A549 (cell line): ENCODE measurements around the gene AP3S2. TPM values are rescaled to one million over a fixed set of nuclear protein-coding genes. Genes with fewer than 3 reads are reported as not detected.

Source experiments
- ATAC-seq, 2 experiments: fragments of 200-7000 bp in 1 of 2; fragments of >200 bp in 1 of 2; cut with Nextera tagmentation in 1 of 2; cut with Tn5 transposase in 1 of 2; 3 replicates each; pipeline versions ENCODE4 v1.8.0 to v1.9.1; 2018 to 2020; ENCODE audit warnings: mild to moderate bottlenecking in 1 of 2, moderate library complexity in 1 of 2
- CTCF ChIA-PET: fragments of 300-600 bp; sonication (Branson Sonifier 250); formaldehyde crosslinking; extraction: SDS; loops from one replicate; lab custom pipeline; 2021; ENCODE audit warnings: antibody characterized with exemption, inconsistent platforms; lab: Yijun Ruan, JAX
- POLR2A ChIA-PET: fragments of 350-600 bp; formaldehyde crosslinking; extraction: SDS; loops from one replicate; lab custom pipeline; 2021; ENCODE audit warnings: antibody characterized with exemption, inconsistent platforms; lab: Yijun Ruan, JAX
- DNase-seq, 2 experiments: peaks; one replicate each; pipeline versions ENCODE4 v3.0.0 to v3.0.0-alpha.2; 2011 to 2016; ENCODE audit warnings: low read depth in 1 of 2, low spot score in 1 of 2
- FAIRE-seq: peaks from 2 replicates; lab custom pipeline; 2011; peaks lifted over from hg19 to GRCh38; lab: Jason Lieb, UNC
- H3K27ac ChIP-seq, 2 experiments: fragments of >200 bp; sonication (Bioruptor Twin); formaldehyde crosslinking; 3 replicates each; pipeline ENCODE4 v1.5.1; 2016 to 2017
- H3K4me1 ChIP-seq: fragments of >200 bp; sonication (Bioruptor Twin); formaldehyde crosslinking; 3 replicates; pipeline ENCODE4 v1.6.1; 2016
- H3K4me2 ChIP-seq: fragments of >200 bp; sonication (Bioruptor Twin); formaldehyde crosslinking; 3 replicates; pipeline ENCODE4 v1.6.1; 2016
- H3K4me3 ChIP-seq: fragments of >200 bp; sonication (Bioruptor Twin); formaldehyde crosslinking; 3 replicates; pipeline ENCODE4 v1.5.1; 2016
- H3K9me3 ChIP-seq: fragments of >200 bp; sonication (Bioruptor Twin); formaldehyde crosslinking; 3 replicates; pipeline ENCODE4 v1.6.1; 2016
- CBX2 ChIP-seq: fragments of 200-600 bp; sonication (generic); IDR thresholded peaks from 2 replicates; pipeline ENCODE4 v1.6.1; 2016; ENCODE audit warnings: low read depth, mild to moderate bottlenecking, borderline replicate concordance
- EHF ChIP-seq: fragments of 250-450 bp; sonication (Bioruptor Pico); IDR thresholded peaks from 2 replicates; pipeline ENCODE4 v1.5.0; 2020; ENCODE audit warnings: mild to moderate bottlenecking
- EHMT2 ChIP-seq: fragments of 200-600 bp; sonication (generic); IDR thresholded peaks from 2 replicates; pipeline ENCODE4 v1.6.1; 2016; ENCODE audit warnings: antibody characterized with exemption, low read depth, mild to moderate bottlenecking, moderate library complexity
- EP300 ChIP-seq, 2 experiments: fragments of >200 bp; sonication (Bioruptor Twin); formaldehyde crosslinking; IDR thresholded peaks; 2 replicates in 1 of 2; 3 replicates in 1 of 2; pipeline ENCODE4 v1.6.1; 2016 to 2017
- ESRRA ChIP-seq: fragments of 150-350 bp; IDR thresholded peaks from 2 replicates; pipeline ENCODE4 v1.6.1; 2014; ENCODE audit warnings: mild to moderate bottlenecking, low read length, borderline replicate concordance
- FOSB ChIP-seq: fragments of 250-450 bp; sonication (Bioruptor Pico); IDR thresholded peaks from 2 replicates; pipeline ENCODE4 v1.5.0; 2020; ENCODE audit warnings: mild to moderate bottlenecking, moderate library complexity
- FOSL2 ChIP-seq, 2 experiments: fragments of 450-650 bp in 1 of 2; fragments of >200 bp in 1 of 2; sonication (Bioruptor Twin) in 1 of 2; formaldehyde crosslinking; IDR thresholded peaks; 2 replicates each; pipeline versions ENCODE4 v1.5.0 to v1.6.1; 2016 to 2020; ENCODE audit warnings: mild to moderate bottlenecking in 1 of 2, moderate library complexity in 1 of 2
- HEYL ChIP-seq: fragments of 250-450 bp; sonication (Bioruptor Pico); IDR thresholded peaks from 2 replicates; pipeline ENCODE4 v1.8.0; 2021; ENCODE audit warnings: mild to moderate bottlenecking, moderate library complexity
- HMGXB4 ChIP-seq: fragments of 250-450 bp; sonication (Bioruptor Pico); IDR thresholded peaks from 2 replicates; pipeline ENCODE4 v1.5.0; 2021; ENCODE audit warnings: mild to moderate bottlenecking, moderate library complexity, borderline replicate concordance
- HOXB5 ChIP-seq: fragments of 250-450 bp; sonication (Bioruptor Pico); IDR thresholded peaks from 2 replicates; pipeline ENCODE4 v1.5.0; 2020; ENCODE audit warnings: mild to moderate bottlenecking, moderate library complexity
- JUN ChIP-seq, 2 experiments: fragments of >200 bp; sonication (Bioruptor Twin); formaldehyde crosslinking; IDR thresholded peaks; 2 replicates in 1 of 2; 3 replicates in 1 of 2; pipeline ENCODE4 v1.6.1; 2016 to 2017
- KDM5A ChIP-seq: fragments of 200-600 bp; sonication (generic); IDR thresholded peaks from 2 replicates; pipeline ENCODE4 v1.6.1; 2016; ENCODE audit warnings: antibody characterized with exemption, mild to moderate bottlenecking
- MAFK ChIP-seq: fragments of 450-650 bp; IDR thresholded peaks from 2 replicates; pipeline ENCODE4 v1.6.1; 2014; ENCODE audit not compliant: partially characterized antibody
- NPAS2 ChIP-seq: fragments of 250-450 bp; sonication (Bioruptor Pico); IDR thresholded peaks from 2 replicates; pipeline ENCODE4 v1.8.0; 2022; ENCODE audit warnings: mild to moderate bottlenecking, moderate library complexity, borderline replicate concordance
- PHF8 ChIP-seq: fragments of 200-600 bp; sonication (generic); IDR thresholded peaks from 2 replicates; pipeline ENCODE4 v1.6.1; 2016; ENCODE audit warnings: low read depth, mild to moderate bottlenecking, antibody characterized with exemption, moderate library complexity, borderline replicate concordance
- POLR2AphosphoS2 ChIP-seq: conservative IDR thresholded peaks from 2 replicates; pipeline ENCODE4 v1.6.1; 2012; ENCODE audit warnings: low read length, improper control_type of control experiment, inconsistent platforms
- RAD21 ChIP-seq, 2 experiments: fragments of >200 bp in 1 of 2; sonication (Bioruptor Twin) in 1 of 2; formaldehyde crosslinking in 1 of 2; IDR thresholded peaks in 1 of 2; conservative IDR thresholded peaks in 1 of 2; 2 replicates in 1 of 2; 3 replicates in 1 of 2; pipeline ENCODE4 v1.6.1; 2012 to 2018; ENCODE audit warnings: inconsistent platforms in 1 of 2
- RCOR1 ChIP-seq: fragments of 150-350 bp; IDR thresholded peaks from 2 replicates; pipeline ENCODE4 v1.6.1; 2014; ENCODE audit warnings: antibody characterized with exemption, low read length, low read depth
- REST ChIP-seq: fragments of 200-600 bp; sonication (generic); IDR thresholded peaks from 2 replicates; pipeline ENCODE4 v1.6.1; 2016; ENCODE audit warnings: antibody characterized with exemption, mild to moderate bottlenecking, moderate library complexity
- RNF2 ChIP-seq: fragments of 200-600 bp; sonication (generic); IDR thresholded peaks from 2 replicates; pipeline ENCODE4 v1.6.1; 2016; ENCODE audit warnings: low read depth, mild to moderate bottlenecking, antibody characterized with exemption, moderate library complexity, borderline replicate concordance
- SMC3 ChIP-seq: fragments of >200 bp; sonication (Bioruptor Twin); formaldehyde crosslinking; IDR thresholded peaks from 3 replicates; pipeline ENCODE4 v1.6.1; 2018; ENCODE audit warnings: inconsistent platforms
- SREBF2 ChIP-seq: fragments of 450-650 bp; IDR thresholded peaks from 2 replicates; pipeline ENCODE4 v1.6.1; 2014; ENCODE audit warnings: mild to moderate bottlenecking, moderate library complexity
- TFCP2L1 ChIP-seq: fragments of 250-450 bp; sonication (Bioruptor Pico); IDR thresholded peaks from 2 replicates; pipeline ENCODE4 v1.5.0; 2021; ENCODE audit warnings: mild to moderate bottlenecking
- ZFP36 ChIP-seq: fragments of 450-650 bp; IDR thresholded peaks from 2 replicates; pipeline ENCODE4 v1.6.1; 2014; ENCODE audit warnings: borderline replicate concordance; ENCODE audit not compliant: partially characterized antibody
- ZNF302 ChIP-seq: fragments of 250-450 bp; sonication (Bioruptor Pico); IDR thresholded peaks from 2 replicates; pipeline ENCODE4 v1.9.0; 2021; ENCODE audit warnings: inconsistent platforms, mild to moderate bottlenecking, moderate library complexity
- ZSCAN20 ChIP-seq: fragments of 250-450 bp; sonication (Bioruptor Pico); IDR thresholded peaks from 2 replicates; pipeline ENCODE4 v1.8.0; 2022; ENCODE audit warnings: mild to moderate bottlenecking, moderate library complexity
- WGBS: methylation state at CpG from one replicate; pipeline ENCODE4 v1.1.6; 2017; ENCODE audit errors: missing lambda C conversion rate; 5-methylcytosine and 5-hydroxymethylcytosine counted together
- polyA minus RNA-seq: library from RNA; depleted of rRNA, polyadenylated mRNA; stranded (reverse); fragments of >200 nt; gene quantifications from 2 replicates; pipeline ENCODE4 v1.2.3, GENCODE V29; 2011; rRNA and poly(A)+ RNA removed
- polyA plus RNA-seq, 4 experiments: library from polyadenylated mRNA; depleted of rRNA in 3 of 4; stranded (reverse); fragments of >200 nt; fragmentation: RNase III in 1 of 4; extraction: RNeasy Plus Mini Kit Qiagen cat#74134 plus additional on column Dnase treatment in 1 of 4; gene quantifications; 2 replicates in 3 of 4; 3 replicates in 1 of 4; pipeline ENCODE4 v1.2.3, GENCODE V29; 2011 to 2017
- TF ChIP-seq, protein P1 (sequence below): fragments of >200 bp; sonication (Bioruptor Twin); formaldehyde crosslinking; IDR thresholded peaks from 3 replicates; pipeline ENCODE4 v1.5.1; 2016
- TF ChIP-seq, protein P2 (sequence below): IDR thresholded peaks from 2 replicates; pipeline ENCODE4 v1.6.1; 2012
- TF ChIP-seq, protein P3 (sequence below): fragments of 450-650 bp; IDR thresholded peaks from 2 replicates; pipeline ENCODE4 v1.6.1; 2014; ENCODE audit warnings: antibody characterized with exemption

Gene AP3S2
- 56.7 and 85.9 TPM in 2 replicates for polyA plus RNA-seq (2011; rRNA removed)
- 12.0 and 16.5 TPM in 2 replicates for polyA plus RNA-seq (2012; cell fraction: cytosol; rRNA removed)
- 10.1 and 13.5 TPM in 2 replicates for polyA plus RNA-seq (2012; cell fraction: nucleus; rRNA removed)
- 85.1 to 95.0 TPM (median 91.7 TPM) in 3 replicates for polyA plus RNA-seq (2017; fragmentation: RNase III; extraction: RNeasy Plus Mini Kit Qiagen cat#74134 plus additional on column Dnase treatment)
- polyA minus RNA-seq = 55.1 and 58.0 TPM in 2 replicates

- WGBS = under 1% methylated on average over 60 of the region's 62 CpGs
- Histone ChIP-seq H3K9me3 (no peaks in the 10 kb centered on the region), H3K4me2 (peak within 1 kb of the TSS; percentile 98), H3K4me3 (peak within 1 kb of the TSS; percentile 87), H3K27ac (peak within 1 kb of the TSS; percentile 89 to 92), H3K4me1 (peaks cover 14% of the 10 kb centered on the region; the same call in 2 of the 3 replicates)
- peak; percentile 97 for FAIRE-seq
- DNase-seq = peak; percentile 91 to 98
- peak; percentile 95 to 97 for ATAC-seq
- POLR2A ChIA-PET = interaction anchor here (0.5 to 1.8 kb wide), 22 partner anchors 12 to 340 kb away, joined by 3 to 11 read pairs (median 4); partner anchors contain the start of genes ANPEP, ARPIN, CIB1 and IDH2
- CTCF ChIA-PET = interaction anchor here (0.5 to 11.1 kb wide), 21 partner anchors 16 to 355 kb away, joined by 3 to 239 read pairs (median 4); partner anchors contain the start of genes CIB1, GDPGP1 and MESP1
- TF ChIP-seq JUN (IDR thresholded peaks at IDR 0.05) (peak; percentile 80 to 96; a peak in 4 of 5 replicates), FOSL2 (IDR thresholded peaks at IDR 0.05) (no peak), FOSL2 (CRISPR knock-in tag; IDR thresholded peaks at IDR 0.05) (peak; percentile 67), SMC3 (peak; percentile 44), ZNF302 (CRISPR knock-in tag) (no peak), RCOR1 (peak; percentile 53; the same call in 1 of the 2 replicates), MAFK (peak; percentile 32), ZFP36 (no peak), POLR2AphosphoS2 (no peak), SREBF2 (no peak), NPAS2 (CRISPR knock-in tag) (no peak), CBX2 (no peak), EP300 (IDR thresholded peaks at IDR 0.05) (no peak; a peak in 1 of 5 replicates), EHMT2 (no peak), HMGXB4 (CRISPR knock-in tag) (no peak; the same call in 1 of the 2 replicates), ESRRA (no peak), FOSB (CRISPR knock-in tag) (no peak), RNF2 (0 out of 2 replicates have a peak, but pooled peaks have one; percentile 46), PHF8 (no peak; the same call in 1 of the 2 replicates), REST (no peak; the same call in 1 of the 2 replicates), TFCP2L1 (CRISPR knock-in tag) (0 out of 2 replicates have a peak, but pooled peaks have one; percentile 11), HEYL (no peak), RAD21 (conservative IDR thresholded peaks at IDR 0.05 in 1 of 2, IDR thresholded peaks at IDR 0.05 in 1 of 2) (peak; percentile 6 to 46; a peak in 3 of 5 replicates), EHF (CRISPR knock-in tag) (no peak), ZSCAN20 (CRISPR knock-in tag) (no peak), KDM5A (peak; percentile 61), HOXB5 (CRISPR knock-in tag) (0 out of 2 replicates have a peak, but pooled peaks have one; percentile 27)
- TF ChIP-seq, protein P1, sequence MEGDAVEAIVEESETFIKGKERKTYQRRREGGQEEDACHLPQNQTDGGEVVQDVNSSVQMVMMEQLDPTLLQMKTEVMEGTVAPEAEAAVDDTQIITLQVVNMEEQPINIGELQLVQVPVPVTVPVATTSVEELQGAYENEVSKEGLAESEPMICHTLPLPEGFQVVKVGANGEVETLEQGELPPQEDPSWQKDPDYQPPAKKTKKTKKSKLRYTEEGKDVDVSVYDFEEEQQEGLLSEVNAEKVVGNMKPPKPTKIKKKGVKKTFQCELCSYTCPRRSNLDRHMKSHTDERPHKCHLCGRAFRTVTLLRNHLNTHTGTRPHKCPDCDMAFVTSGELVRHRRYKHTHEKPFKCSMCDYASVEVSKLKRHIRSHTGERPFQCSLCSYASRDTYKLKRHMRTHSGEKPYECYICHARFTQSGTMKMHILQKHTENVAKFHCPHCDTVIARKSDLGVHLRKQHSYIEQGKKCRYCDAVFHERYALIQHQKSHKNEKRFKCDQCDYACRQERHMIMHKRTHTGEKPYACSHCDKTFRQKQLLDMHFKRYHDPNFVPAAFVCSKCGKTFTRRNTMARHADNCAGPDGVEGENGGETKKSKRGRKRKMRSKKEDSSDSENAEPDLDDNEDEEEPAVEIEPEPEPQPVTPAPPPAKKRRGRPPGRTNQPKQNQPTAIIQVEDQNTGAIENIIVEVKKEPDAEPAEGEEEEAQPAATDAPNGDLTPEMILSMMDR = no peak
- TF ChIP-seq, protein P2, sequence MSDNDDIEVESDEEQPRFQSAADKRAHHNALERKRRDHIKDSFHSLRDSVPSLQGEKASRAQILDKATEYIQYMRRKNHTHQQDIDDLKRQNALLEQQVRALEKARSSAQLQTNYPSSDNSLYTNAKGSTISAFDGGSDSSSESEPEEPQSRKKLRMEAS = peak; percentile 98
- TF ChIP-seq, protein P3, sequence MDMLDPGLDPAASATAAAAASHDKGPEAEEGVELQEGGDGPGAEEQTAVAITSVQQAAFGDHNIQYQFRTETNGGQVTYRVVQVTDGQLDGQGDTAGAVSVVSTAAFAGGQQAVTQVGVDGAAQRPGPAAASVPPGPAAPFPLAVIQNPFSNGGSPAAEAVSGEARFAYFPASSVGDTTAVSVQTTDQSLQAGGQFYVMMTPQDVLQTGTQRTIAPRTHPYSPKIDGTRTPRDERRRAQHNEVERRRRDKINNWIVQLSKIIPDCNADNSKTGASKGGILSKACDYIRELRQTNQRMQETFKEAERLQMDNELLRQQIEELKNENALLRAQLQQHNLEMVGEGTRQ = no peak
Measured at GRCh38 chr15:89893696-89894447, at the start of gene AP3S2. AP3S2 (minus strand) TSS chr15:89893994; CDS start chr15:89893949, 45 bp downstream.
